GM19351 (cell line): ENCODE data around the gene TRNT1.

Experiments used
- ATAC-seq: cut with Tn5 transposase; IDR thresholded peaks from one replicate; pipeline ENCODE4 v1.9.1; 2021; ENCODE audit warnings: mild to moderate bottlenecking, moderate library complexity; ENCODE audit not compliant: unreplicated experiment

Gene TRNT1

DNA sequence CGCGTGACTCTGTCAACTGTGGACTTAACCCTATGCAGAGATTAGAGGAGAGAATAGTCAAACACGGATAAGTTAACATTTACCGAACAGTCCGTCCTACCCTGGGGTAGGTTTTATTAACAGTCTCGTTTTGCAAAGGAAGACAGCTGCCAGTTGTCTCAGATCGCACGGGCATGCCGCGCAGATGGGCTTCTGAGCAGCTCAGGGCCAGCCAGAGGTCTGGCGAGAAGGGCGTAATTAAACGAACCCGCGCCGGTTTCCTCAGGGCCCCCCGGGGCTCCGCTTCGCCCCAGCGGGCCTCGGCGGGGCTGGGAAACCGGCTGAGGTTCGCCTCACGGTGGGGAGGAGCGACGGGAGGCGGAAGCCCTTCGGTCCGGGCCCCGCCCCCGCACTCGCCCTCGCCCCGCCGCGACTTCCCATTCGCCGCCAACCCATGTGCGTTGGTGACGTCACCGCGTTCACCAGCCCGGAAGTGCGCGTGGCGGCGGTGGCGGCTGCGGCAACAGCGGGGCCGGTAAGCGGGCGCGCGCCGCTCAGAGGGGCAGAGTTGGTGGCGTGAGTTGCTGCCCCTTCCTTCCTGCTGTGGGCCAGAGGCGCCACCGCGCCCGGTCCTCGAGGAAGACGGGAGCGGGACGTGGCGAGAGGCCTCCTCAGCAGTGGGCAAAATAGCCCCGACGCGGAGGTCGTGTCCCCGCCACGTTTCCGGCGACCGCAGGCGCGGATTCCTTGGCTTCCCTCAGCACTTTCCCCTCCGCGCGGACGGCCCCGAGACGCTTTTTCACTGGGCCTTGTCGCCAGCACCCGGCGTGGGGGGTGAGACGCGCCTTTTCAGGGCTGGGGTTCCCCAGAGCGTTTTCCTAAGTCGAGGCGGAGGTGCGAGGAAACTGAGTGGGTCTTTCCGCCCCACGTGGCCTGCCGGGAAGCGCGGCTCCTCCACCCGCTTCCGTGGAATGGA lies at the start of gene TRNT1:
TRNT1 (plus strand) TSS at position 464 of the 955 bp plus-strand sequence. CDS start 2,101 bp downstream, outside the sequence.
- peak; percentile 86 for ATAC-seq

DNA sequence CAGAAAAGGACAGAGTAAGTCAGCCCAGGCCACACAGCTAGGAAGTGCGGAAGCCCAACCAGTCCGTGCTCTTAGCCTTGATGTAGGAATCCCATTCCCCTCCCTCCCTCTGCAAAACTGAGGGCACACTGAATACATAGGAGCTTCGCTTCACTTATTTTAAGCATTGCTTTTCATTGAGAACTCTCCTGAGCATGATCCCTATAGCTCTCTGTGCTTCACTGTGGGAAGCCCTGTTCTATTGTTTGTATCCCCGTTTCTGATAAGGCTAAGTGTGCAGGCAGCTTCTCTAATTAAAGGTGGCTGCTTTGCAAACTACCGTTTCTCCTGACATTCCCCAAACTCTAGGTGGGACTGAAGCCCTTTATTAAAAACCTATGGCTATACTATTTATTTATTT lies 46.4 kb upstream of the TRNT1 start:
- ATAC-seq: no peak

- ATAC-seq: peak; percentile 29
Measured at GRCh38 chr3:3081381-3082233, 45.1 kb upstream of the TRNT1 start.

DNA sequence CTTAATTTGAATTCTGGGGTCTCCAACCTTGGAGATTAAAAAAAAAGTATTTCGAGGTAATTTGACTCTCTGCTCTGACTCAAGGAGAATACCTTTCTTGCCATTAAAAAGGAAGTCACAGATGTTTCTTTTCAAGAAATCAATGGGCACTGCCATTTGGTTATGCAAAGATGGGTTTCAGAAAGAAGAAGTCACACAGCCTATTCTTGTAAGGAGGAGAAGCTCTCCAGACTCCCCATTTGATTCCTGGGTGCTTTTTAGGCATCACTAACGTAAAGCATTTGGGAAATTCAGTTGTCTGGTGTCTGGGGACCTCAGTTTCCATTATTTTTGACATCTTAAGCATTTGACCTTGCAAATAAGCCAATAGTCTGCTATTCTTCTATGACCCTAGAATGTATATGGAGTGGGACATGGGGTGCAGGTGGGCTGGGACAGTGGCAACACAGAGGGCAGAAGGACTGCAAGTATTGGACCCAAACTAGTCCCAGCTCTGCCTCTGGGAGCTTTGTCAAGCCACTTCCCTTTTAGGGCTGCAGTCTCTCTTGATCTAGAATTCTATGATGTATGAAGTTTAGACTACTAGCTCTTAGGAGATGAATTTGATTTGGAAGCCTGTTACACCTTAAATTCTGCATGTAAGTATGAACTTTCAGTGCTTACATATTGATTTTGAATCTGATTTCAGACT lies 44.4 kb upstream of the TRNT1 start:
- peak; percentile 70 for ATAC-seq

DNA sequence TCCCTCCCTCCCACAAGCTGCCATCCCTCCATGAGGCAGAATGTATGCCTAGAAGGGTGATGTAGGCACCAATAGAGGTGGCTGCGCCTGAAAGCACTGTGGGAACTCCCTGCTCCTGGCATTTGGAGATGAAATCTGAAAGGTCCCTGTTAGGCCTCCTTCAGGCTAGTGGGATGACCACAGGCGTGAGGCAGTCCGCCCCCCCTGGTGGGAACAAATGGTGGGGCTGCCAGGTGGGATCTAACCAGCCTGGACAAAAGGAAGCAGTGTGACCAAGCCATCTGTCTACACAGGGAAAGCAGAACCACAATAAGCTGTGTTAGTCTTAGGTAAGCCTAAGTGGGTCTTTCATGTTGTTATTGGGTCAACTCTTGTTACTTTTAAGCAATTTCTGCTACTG lies 41.9 kb upstream of the TRNT1 start:
- ATAC-seq: no peak

DNA sequence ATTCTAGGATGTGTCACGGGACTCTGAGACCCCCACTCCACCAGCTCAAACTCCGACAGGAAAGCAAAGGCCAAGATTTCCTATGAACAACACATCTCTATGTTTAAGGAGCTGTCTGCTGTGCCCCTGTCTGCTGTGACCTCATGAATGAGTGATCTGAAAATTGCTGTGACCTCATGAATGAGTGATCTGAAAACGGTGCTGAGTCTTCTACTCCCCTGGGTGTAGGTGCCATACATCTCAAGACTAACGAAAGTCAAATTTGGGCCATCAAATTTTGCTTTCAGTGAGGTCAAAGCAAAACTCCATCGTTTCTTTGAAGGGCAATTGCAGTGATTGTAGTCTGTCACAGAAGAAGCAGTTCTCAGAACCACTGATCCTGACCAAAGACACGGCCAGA lies 41.0 kb upstream of the TRNT1 start:
- peak; percentile 30 for ATAC-seq

- ATAC-seq: no peak
Measured at GRCh38 chr3:3086239-3086638, 40.5 kb upstream of the TRNT1 start.

DNA sequence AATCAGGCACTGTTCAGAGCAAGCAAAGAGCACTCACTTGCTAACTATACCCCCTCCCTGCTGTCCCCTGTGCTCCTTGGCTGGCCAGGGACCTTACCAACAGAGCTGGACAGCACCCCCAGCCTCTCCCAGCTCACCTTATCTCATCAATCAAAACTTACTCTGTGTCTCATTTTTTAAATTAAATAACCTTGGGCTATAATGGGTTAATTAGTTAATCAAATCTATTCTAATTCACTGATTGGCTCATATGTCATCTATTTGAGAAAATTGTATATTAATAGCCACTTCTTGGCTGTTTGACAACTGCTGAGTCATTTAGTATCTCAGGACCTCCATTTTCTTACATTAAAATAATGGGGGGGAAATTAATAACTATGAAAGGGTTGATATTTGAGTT lies 39.5 kb upstream of the TRNT1 start:
- no peak for ATAC-seq

DNA sequence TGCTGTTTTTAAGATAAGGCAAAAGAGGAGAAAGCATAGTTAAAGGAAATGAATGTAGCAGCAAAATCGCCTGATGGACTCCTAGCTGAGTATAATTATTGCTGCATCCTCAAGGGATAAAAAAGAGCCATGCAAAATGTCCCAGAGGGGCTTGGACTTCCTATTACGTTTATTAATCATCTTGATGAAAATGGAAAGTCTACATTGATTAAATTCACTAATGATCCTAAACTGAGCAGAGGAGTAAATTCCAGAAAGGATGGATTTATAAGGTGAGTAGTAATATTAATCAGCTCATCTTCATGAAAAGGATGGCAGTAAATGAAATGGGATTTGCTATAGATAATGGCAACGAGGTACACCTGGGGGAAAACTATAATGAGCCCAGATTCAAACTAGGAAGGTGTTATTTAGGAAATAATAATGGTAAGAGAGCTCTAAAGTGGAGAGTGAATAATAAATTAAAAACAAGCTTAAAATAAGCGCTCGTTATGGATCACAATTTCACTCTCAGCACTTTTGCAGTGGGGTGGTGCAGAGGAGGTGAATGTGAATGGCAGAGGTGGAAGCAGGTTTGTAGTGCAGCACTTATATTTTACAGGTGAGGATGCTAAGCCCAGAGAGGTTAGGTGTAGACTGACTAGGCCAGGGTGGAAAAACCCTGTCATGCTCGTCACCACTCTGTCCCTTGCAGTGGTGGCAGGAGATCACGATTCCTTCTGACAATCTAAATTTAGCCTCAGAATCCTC lies 38.8 kb upstream of the TRNT1 start:
- no peak for ATAC-seq

GRCh38 chr3:3089017-3089416 lies 37.7 kb upstream of the TRNT1 start:
- ATAC-seq: peak; percentile 97

DNA sequence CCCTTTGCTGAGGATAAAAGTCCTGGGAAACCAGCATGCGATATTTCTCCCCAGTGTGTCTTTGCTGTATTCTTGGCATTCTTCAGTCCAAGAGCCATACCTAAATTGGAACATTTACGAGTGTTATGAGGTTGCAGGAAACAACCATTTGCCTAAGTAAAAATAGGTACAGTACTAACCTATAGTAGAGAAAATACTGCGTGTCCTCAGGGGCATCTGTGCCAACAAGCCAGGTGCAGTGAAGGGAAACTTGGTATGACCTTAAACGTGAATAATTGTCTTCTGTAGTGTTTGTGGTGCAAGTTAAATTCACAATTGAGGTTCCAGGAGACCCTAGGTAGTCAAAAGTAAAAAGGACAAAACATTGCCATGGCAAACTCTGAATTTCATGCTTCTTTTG lies 28.8 kb upstream of the TRNT1 start:
- ATAC-seq: no peak

GRCh38 chr3:3101660-3102458 lies 24.9 kb upstream of the TRNT1 start:
- peak; percentile 66 for ATAC-seq

GRCh38 chr3:3102751-3103150 lies 24.0 kb upstream of the TRNT1 start:
- ATAC-seq: no peak

GRCh38 chr3:3105246-3105645 lies 21.5 kb upstream of the TRNT1 start:
- ATAC-seq: no peak

DNA sequence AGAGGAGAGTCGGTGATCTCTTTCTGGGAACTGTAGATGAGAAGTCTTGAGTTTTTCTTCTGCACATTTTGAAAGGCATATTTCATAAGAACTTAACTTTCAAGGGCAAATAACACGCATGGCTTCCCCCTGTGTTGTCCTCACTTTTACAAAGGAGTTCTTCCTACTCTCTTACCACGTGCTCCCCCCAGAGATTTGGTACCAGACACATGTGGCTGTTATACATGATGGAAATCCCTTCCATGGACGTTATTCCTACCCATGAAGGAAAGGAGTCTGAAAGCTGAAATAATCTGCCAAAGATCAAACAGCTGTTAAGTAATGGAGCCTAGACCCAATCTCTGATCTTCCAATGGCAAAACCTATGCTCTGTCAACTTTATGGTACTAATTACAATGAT lies 20.9 kb upstream of the TRNT1 start:
- ATAC-seq: no peak

DNA sequence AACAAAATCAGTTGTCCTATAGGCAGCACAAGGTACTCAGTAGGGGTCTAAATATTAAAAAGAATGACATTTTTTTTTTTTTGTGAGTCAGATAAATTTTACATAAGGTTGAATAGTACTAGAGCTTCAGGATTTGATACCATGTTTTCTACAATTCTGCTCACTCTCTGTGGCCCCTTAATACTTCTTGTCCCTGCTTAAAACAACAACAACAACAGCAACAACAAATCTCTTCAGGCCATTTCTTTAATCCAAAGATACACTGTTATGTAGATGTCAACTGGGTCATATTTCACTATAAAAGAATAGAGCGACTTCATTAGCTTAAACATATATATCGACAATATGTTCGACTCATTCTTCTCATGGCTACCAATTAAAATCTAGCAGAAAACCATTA lies 19.6 kb upstream of the TRNT1 start:
- no peak for ATAC-seq

GRCh38 chr3:3107858-3108257 lies 18.9 kb upstream of the TRNT1 start:
- no peak for ATAC-seq

DNA sequence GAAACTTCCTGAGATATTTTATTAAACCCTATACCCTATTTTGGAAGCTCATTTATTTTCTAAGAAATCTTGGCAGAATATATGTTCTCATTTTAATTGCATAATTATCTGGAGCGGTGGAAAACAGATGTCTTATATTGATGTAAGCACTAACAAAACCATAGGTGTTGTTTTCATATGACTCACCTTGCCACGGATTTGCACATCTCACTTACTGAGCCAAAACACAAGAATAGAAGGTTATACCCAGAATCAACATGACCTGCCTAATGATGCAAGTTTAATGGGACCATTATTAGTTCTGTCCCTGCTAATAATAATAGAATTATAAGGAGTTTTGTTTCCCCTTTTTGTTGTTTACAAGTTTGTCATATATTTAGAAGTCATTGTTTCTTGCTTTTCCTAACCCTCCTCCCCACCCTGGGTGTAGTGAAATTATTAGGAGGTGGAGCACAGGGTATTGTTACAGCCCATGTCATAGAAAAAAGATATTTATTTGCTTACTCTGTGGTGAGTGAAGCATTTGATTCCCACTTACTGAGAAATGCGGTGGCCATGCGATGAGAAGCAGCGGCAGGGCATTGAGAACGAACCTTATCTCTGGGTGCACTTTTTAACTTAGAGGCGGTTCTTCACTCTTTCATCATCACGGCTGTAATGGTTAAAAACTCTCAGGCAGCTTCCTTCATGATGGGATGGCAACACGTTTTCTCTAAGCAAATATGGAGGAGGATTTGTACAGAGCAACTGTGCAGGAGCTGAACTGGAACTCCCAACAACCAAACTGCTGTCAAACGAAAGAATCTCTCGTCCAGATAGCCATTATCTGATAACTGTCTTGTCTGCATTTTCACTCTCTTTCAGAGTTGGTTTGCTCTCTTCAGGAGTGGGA lies 17.1 kb upstream of the TRNT1 start:
- ATAC-seq: peak; percentile 85

DNA sequence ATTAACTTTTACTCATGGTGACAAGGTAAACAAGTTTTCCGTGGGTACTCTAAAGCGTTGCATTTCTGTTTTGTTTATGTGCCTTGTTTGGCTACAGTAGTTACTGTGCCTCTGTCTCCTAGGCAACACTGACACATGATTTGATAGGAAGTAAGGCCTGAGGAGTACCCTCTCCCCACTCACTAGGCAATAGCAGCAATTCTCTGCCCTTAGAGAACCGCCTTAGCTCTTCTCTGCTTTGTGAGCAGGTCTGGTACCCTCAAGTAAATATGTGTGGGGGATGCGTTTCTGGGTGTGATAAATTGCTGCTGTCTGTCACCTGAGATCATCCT lies 16.5 kb upstream of the TRNT1 start, which contains the start of gene IL5RA:
IL5RA (minus strand) TSS at position 76 of the 332 bp plus-strand sequence. CDS start 5,390 bp downstream, outside the sequence.
- ATAC-seq: peak; percentile 53
